Coronary artery (tissue), 2 donors: ENCODE data around the gene HTR7.

Experiments
- DNase-seq: peaks from one replicate; pipeline ENCODE4 v3.0.0-alpha.2; 2017; ENCODE audit warnings: low spot score
- H3K27ac ChIP-seq, 2 donors: fragments of 200-600 bp; sonication (generic); one replicate each; pipeline ENCODE4 v1.5.1; 2016 to 2019
- H3K4me3 ChIP-seq: fragments of 200-600 bp; sonication (generic); 2 replicates; pipeline ENCODE4 v1.5.1; 2016; ENCODE audit warnings: mild to moderate bottlenecking, moderate library complexity
- TF ChIP-seq, protein P1 (sequence below): fragments of 200-600 bp; sonication (generic); IDR thresholded peaks from one replicate; pipeline ENCODE4 v1.5.1; 2019; ENCODE audit warnings: antibody characterized with exemption

The HTR7 gene

DNA sequence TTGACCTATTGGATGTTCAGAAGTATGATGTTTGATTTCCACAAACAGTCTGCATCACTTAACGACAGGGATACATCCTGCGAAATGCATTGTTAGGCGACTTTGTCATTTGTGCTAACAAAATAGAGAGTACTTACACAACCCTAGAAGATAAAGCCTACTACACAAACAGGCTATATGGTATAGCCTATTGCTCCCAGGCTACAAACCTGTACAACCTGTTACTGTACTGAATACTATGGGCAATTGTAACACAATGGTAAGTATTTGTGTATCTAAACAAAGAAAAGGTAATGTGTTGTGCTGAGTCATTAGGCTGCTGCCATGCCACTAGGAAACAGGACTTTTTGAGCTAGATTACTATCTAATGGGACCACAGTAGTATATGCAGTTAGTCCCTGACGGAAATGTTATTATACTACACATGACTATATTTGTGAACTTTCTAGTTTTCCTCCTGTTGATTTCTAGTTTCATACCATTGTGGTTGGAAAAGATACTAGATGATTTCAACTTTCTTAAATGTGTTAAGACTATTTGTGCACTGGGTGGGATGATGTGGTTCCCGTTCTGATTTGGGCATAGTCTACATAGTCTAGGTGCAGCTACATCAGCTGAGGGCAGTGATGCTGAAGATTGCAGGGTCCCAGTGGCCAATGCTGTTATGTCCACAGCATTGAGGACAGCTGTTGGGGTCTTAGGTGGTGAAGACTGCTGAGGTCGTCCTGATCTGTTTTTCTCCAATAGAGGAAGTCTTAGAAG lies 161.7 kb downstream of the HTR7 start:
- Histone ChIP-seq H3K27ac (no peak overlapping the region), H3K4me3 (no peak overlapping the region)
- TF ChIP-seq, protein P1, sequence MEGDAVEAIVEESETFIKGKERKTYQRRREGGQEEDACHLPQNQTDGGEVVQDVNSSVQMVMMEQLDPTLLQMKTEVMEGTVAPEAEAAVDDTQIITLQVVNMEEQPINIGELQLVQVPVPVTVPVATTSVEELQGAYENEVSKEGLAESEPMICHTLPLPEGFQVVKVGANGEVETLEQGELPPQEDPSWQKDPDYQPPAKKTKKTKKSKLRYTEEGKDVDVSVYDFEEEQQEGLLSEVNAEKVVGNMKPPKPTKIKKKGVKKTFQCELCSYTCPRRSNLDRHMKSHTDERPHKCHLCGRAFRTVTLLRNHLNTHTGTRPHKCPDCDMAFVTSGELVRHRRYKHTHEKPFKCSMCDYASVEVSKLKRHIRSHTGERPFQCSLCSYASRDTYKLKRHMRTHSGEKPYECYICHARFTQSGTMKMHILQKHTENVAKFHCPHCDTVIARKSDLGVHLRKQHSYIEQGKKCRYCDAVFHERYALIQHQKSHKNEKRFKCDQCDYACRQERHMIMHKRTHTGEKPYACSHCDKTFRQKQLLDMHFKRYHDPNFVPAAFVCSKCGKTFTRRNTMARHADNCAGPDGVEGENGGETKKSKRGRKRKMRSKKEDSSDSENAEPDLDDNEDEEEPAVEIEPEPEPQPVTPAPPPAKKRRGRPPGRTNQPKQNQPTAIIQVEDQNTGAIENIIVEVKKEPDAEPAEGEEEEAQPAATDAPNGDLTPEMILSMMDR = no peak
- no peak for DNase-seq
